ENCODE data around the gene PALLD.

DNA sequence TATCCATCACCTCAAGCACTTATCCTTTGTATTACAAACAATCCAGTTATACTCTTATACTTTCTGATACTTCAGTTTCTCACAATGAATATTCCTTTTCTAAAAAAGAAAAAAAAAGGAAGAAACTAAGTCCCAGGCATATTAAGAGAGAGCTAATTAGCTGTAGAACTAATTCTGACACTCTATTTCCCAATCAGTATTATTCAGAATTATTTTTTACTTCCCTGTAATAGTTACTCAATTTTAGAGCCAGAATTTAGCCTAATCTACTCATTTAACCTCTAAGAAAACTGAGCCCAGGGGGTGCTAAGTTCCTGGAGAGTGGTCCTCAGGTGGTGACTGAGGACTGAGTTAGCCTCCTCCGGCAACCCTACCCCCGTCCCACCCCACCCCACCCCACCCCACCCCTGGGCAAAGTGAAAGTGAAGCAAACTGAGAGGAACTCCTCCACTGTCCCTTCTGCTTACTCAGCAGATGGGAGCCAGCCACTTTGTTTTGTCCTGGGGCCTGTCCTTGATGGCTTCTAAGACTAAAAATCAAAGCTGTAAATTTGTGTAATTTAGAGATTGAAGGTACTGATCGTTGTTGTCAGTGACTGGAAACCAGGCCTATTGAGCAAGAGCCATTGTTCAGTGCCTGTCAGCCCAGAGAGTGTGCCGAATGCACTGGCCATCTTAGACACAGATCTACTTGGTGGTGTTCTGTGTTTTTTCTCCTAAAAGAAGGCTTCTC lies 351.1 kb downstream of the PALLD start:
- TF ChIP-seq, protein P1, sequence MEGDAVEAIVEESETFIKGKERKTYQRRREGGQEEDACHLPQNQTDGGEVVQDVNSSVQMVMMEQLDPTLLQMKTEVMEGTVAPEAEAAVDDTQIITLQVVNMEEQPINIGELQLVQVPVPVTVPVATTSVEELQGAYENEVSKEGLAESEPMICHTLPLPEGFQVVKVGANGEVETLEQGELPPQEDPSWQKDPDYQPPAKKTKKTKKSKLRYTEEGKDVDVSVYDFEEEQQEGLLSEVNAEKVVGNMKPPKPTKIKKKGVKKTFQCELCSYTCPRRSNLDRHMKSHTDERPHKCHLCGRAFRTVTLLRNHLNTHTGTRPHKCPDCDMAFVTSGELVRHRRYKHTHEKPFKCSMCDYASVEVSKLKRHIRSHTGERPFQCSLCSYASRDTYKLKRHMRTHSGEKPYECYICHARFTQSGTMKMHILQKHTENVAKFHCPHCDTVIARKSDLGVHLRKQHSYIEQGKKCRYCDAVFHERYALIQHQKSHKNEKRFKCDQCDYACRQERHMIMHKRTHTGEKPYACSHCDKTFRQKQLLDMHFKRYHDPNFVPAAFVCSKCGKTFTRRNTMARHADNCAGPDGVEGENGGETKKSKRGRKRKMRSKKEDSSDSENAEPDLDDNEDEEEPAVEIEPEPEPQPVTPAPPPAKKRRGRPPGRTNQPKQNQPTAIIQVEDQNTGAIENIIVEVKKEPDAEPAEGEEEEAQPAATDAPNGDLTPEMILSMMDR (IDR thresholded peaks at IDR 0.05), result no peak
- no peak for TF ChIP-seq EP300 (IDR thresholded peaks at IDR 0.05)
- no peak for TF ChIP-seq POLR2A (IDR thresholded peaks at IDR 0.05)

All from suprapubic skin (tissue), 3 donors.